MG63 (cell line): ENCODE results near the gene GFRA1. TPM values are rescaled to one million over a fixed set of nuclear protein-coding genes. Genes with fewer than 3 reads are reported as not detected.
"Not testable (repeated sequence)": the region's sequence is repeated elsewhere in the genome, so short reads cannot be mapped to it uniquely, and the experiment has no call there.

Experiments used
- DNase-seq: peaks from one replicate; pipeline ENCODE4 v3.0.0-alpha.2; 2020
- H3K27me3 ChIP-seq: fragments of 250-450 bp; sonication (Bioruptor Pico); 2 replicates; pipeline ENCODE4 v1.5.1; 2020; ENCODE audit warnings: mild to moderate bottlenecking, moderate library complexity
- H3K36me3 ChIP-seq: fragments of 250-450 bp; sonication (Bioruptor Pico); 2 replicates; pipeline ENCODE4 v1.5.1; 2020; ENCODE audit warnings: mild to moderate bottlenecking, moderate library complexity
- H3K4me3 ChIP-seq: fragments of 250-450 bp; sonication (Bioruptor Pico); 2 replicates; pipeline ENCODE4 v1.5.1; 2020; ENCODE audit warnings: mild to moderate bottlenecking, moderate library complexity
- H3K9me3 ChIP-seq: fragments of 250-450 bp; sonication (Bioruptor Pico); 2 replicates; pipeline ENCODE4 v1.5.1; 2020; ENCODE audit warnings: mild to moderate bottlenecking, moderate library complexity
- total RNA-seq: library from RNA; depleted of rRNA; stranded (reverse); fragments of >200 nt; shearing (Covaris generic); gene quantifications from 2 replicates; pipeline ENCODE4 v1.2.3, GENCODE V29; 2014; ENCODE audit warnings: low replicate concordance

GFRA1 gene
- total RNA-seq, 1 experiment from 2014 or later: 47.6 TPM

GRCh38 chr10:116060864-116061263 lies 212.1 kb downstream of the GFRA1 start:
- Histone ChIP-seq H3K9me3 (no peaks in the 10 kb centered on the region), H3K27me3 (no peaks in the 10 kb centered on the region), H3K4me3 (no peak overlapping the region)

DNA sequence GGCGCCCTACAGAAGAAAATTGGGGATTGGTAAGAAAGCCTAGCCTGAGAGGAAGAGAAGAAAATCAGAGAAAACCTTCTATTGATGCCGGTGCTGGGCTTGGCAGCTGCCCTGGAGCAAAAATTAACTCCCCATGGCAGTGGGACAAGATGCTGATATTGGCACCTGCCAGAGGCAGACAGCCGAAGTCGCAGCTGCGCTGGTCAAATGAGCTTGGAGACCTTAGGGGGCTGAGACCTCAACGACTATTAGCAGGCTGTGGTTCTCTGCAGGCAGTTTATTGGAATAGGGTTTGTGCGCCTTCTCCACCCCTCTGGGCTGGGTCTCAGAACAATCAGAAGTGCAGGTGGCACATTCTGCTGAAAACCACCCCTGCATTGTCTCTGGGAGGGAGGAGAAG lies 213.7 kb downstream of the GFRA1 start:
- no peaks in the 10 kb centered on the region for H3K9me3 ChIP-seq
- no peak overlapping the region for H3K4me3 ChIP-seq
- no peaks in the 10 kb centered on the region for H3K27me3 ChIP-seq
- no peak for DNase-seq
- H3K36me3 ChIP-seq: no peaks in the 10 kb centered on the region

More at GRCh38 chr10:116060864-116061263, 212.1 kb downstream of the GFRA1 start:
- DNase-seq: no peak
- no peaks in the 10 kb centered on the region for H3K36me3 ChIP-seq

- DNase-seq: no peak
- no peaks in the 10 kb centered on the region for H3K9me3 ChIP-seq
- H3K27me3 ChIP-seq: no peaks in the 10 kb centered on the region
These were observed 216.3 kb downstream of the GFRA1 start for GRCh38 chr10:116056445-116057293.

GRCh38 chr10:116055917-116056252 lies 217.1 kb downstream of the GFRA1 start:
- no peaks in the 10 kb centered on the region for H3K9me3 ChIP-seq
- no peaks in the 10 kb centered on the region for H3K27me3 ChIP-seq
- DNase-seq: no peak
- H3K36me3 ChIP-seq: no peaks in the 10 kb centered on the region
- H3K4me3 ChIP-seq: no peak overlapping the region

More at GRCh38 chr10:116056445-116057293, 216.3 kb downstream of the GFRA1 start:
- H3K4me3 ChIP-seq: no peak overlapping the region
- no peaks in the 10 kb centered on the region for H3K36me3 ChIP-seq

DNA sequence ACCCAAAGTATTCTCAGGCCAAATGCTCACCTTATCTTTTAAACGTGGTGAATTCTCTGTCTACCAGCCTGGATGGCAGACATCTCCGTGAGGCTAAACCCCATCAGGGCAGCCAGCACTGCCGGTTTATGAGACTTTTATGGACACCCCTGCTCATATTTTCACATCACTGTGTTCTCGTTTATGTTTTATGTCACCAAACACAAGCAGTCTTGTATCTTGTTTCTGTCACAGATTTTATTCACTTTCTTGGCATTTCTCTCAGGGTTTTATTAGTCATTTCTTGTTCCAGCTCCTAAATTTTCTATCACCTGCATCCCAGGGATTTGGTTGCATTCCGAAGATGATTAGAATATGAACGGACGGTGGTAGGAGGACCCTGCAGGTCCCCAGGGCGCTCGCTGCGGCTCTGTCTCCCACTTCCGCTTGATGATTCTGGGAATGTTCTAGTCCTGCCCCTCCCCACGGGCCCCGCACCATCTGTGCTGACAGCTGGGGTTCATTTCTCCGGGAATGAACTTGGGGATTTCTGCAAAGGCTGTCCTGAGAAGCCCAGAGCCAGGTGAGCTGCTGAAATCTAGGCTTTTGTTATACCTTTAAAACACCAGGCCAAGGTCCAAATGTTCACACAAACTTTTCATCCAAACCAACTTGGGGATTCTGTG lies 217.6 kb downstream of the GFRA1 start:
- no peaks in the 10 kb centered on the region for H3K36me3 ChIP-seq
- DNase-seq: no peak
- no peaks in the 10 kb centered on the region for H3K9me3 ChIP-seq
- no peaks in the 10 kb centered on the region for H3K27me3 ChIP-seq
- no peak overlapping the region for H3K4me3 ChIP-seq

DNA sequence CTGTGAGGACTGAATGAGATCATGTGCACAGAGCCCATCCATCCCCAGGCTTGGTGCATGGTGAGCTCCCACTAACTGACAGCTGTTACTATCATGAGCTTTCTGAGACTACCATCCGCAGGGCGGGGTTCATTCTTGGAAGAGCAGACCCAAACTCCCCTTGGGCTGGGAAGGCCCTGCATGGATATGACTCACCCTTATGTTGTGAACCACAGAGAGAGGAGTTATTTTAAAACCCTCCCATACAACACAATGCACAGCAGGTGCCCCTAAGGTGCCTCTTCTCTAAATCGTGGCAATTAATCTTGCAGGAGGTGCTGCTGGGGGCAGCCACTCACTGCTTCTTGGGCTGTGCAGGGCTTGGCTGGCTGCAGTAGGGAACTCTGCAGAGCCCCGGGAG lies 219.1 kb downstream of the GFRA1 start:
- Histone ChIP-seq H3K4me3 (no peak overlapping the region), H3K27me3 (no peaks in the 10 kb centered on the region), H3K36me3 (no peaks in the 10 kb centered on the region), H3K9me3 (no peaks in the 10 kb centered on the region)
- peak; percentile 25 for DNase-seq

- not testable (repeated sequence) for H3K4me3 ChIP-seq, DNase-seq, H3K36me3 ChIP-seq, H3K27me3 ChIP-seq, H3K9me3 ChIP-seq
These were observed 219.8 kb downstream of the GFRA1 start for GRCh38 chr10:116053009-116053730.

- DNase-seq, H3K4me3 ChIP-seq, H3K36me3 ChIP-seq: not testable (repeated sequence)
These were observed 220.5 kb downstream of the GFRA1 start for GRCh38 chr10:116052522-116052921.

GRCh38 chr10:116049974-116050304 lies 223.1 kb downstream of the GFRA1 start:
- no peaks in the 10 kb centered on the region for H3K9me3 ChIP-seq
- H3K27me3 ChIP-seq: no peaks in the 10 kb centered on the region
- DNase-seq: no peak
- no peaks in the 10 kb centered on the region for H3K36me3 ChIP-seq
- no peak overlapping the region for H3K4me3 ChIP-seq

More at GRCh38 chr10:116052522-116052921, 220.5 kb downstream of the GFRA1 start:
- not testable (repeated sequence) for H3K9me3 ChIP-seq, H3K27me3 ChIP-seq

GRCh38 chr10:116049158-116049973 lies 223.6 kb downstream of the GFRA1 start:
- no peak overlapping the region for H3K4me3 ChIP-seq
- no peaks in the 10 kb centered on the region for H3K36me3 ChIP-seq
- no peaks in the 10 kb centered on the region for H3K9me3 ChIP-seq
- H3K27me3 ChIP-seq: no peaks in the 10 kb centered on the region
- no peak for DNase-seq

DNA sequence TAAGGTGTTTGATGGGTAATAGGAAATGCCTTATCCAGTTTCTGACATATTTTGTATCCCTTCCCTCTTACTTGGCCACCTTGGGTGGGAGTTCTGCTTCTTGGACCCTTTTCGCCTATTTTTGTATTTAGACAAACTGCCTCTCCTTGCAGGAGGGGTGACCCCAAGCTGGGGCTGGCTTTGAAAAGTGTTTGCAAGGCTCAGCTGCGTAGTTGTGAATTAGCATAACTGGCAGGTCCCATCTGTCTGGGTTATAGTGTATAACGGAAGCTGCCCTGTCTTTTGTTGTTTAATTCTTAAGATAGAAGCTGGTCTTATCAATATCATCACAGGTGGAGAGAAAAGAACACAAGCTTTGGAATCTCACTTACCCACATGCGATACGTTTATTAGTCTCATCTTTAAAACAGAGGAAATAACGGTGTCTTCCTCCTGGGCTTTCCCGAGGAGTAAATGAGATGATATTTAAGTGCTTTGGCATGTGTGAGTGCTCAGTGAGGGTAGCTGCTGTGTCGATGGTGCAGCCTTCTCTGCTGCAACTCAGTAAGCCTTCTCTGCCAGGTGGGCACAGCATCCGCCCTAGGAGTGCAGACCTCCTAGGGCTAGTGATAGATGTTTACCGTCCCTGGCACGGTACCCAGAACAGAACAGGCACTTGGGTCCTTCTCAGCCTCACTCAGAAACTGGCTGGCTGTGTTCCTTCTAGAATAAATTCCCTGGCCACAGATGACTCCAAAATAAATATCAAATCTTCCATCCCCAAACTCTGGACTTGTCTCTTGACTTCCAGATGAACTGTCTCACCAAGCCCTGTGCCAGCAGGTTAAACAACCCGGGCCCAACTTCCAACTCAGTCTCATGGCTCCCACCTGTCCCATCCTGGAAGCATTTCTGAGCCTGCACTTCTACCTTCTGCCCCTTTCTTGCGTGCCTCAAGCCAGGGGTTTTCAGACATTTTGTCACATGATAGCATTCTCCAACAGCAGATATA lies 227.3 kb downstream of the GFRA1 start:
- no peaks in the 10 kb centered on the region for H3K27me3 ChIP-seq
- no peaks in the 10 kb centered on the region for H3K9me3 ChIP-seq
- no peak overlapping the region for H3K4me3 ChIP-seq
- DNase-seq: no peak
- no peaks in the 10 kb centered on the region for H3K36me3 ChIP-seq

DNA sequence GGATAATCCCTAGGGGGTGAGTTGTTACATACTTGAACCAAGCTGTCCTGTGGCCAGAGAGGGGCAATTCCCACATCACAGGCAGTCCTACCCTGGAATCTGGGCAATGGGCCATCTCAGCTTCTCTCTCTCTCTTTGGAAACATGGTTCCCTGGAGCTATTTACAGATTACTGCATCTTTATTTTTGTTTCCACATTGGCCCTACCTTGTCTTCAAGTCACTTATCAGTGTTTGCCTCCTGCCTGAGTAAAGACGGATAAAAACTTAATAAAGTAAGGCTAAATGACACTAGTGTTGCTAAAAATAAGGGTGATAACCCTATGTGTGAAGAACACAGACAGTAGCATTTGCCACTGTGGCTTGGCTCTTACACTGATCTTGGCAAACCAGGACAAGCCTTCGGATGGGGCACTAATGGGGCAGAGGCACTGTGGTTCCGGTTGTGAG lies 228.2 kb downstream of the GFRA1 start:
- H3K27me3 ChIP-seq: no peaks in the 10 kb centered on the region
- no peaks in the 10 kb centered on the region for H3K36me3 ChIP-seq
- DNase-seq: peak; percentile 59
- H3K9me3 ChIP-seq: no peaks in the 10 kb centered on the region; the same call in 1 of the 2 replicates
- H3K4me3 ChIP-seq: no peak overlapping the region

DNA sequence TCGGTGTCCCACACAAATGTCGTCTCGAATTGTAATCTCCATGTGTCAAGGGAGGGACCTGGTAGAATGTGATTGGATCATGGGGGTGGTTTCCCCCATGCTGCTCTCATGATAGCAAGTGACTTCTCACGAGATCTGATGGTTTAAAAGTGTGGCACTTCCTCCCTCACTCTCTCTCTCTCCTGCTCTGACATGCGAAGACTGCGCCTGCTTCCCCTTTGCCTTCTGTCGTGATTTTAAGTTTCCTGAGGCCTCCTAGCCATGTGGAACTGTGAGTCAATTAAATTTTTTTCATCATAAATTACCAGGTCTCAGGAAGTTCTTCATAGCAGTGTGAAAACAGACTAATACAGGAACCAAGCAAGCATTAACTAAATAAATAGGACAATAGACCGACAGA lies 229.1 kb downstream of the GFRA1 start:
- Histone ChIP-seq H3K4me3 (no peak overlapping the region), H3K36me3 (no peaks in the 10 kb centered on the region), H3K9me3 (no peaks in the 10 kb centered on the region; the same call in 1 of the 2 replicates), H3K27me3 (no peaks in the 10 kb centered on the region)
- DNase-seq: no peak

DNA sequence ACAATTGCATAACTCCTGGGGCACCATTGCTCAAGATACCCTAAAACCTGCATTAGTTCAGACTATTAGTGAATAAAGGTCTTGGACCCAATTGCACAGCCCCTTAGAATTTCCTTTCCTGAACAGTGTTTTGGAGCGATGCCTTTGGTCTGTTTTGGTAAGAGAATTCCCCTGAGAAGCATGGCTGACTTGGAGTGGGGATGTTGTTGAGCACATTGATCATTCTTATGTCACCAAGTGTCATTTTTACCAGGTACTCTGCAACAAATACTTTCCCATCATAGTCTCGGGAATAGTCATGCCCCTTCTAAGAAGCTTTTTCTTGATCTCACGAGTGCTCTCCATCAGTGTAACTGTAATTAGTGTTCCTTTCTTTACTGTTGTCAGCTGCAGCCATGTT lies 229.7 kb downstream of the GFRA1 start:
- no peaks in the 10 kb centered on the region for H3K27me3 ChIP-seq
- DNase-seq: no peak
- H3K36me3 ChIP-seq: no peaks in the 10 kb centered on the region
- no peaks in the 10 kb centered on the region; the same call in 1 of the 2 replicates for H3K9me3 ChIP-seq
- H3K4me3 ChIP-seq: no peak overlapping the region

DNA sequence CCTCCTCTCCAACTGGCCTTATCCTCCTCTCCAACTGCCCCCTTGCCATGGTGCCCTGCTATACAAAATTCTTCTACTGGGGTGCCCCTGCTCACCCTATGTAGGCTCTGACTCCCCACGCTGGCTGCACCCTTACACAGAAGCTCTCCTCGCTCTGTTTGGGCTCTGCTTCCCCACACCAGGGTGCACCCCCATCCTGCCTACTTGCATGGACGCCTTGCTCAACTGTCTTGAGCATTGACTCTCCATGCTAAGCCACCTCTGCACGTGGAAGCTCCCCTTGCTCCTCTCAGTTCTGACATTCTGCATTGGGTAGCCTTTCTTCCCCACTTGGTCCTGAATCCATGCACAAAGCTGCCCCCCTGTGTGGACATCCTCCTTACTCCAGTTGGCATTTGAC lies 231.1 kb downstream of the GFRA1 start:
- no peaks in the 10 kb centered on the region for H3K36me3 ChIP-seq
- no peak for DNase-seq
- no peaks in the 10 kb centered on the region; the same call in 1 of the 2 replicates for H3K9me3 ChIP-seq
- H3K27me3 ChIP-seq: no peaks in the 10 kb centered on the region
- H3K4me3 ChIP-seq: no peak overlapping the region
